Forelimb muscle (tissue), 1 donor: ENCODE data around the gene NEMP1. TPM values are rescaled to one million over a fixed set of nuclear protein-coding genes. Genes with fewer than 3 reads are reported as not detected.
"Not testable (repeated sequence)": the region's sequence is repeated elsewhere in the genome, so short reads cannot be mapped to it uniquely, and the experiment has no call there.

Source experiments
- DNase-seq: peaks from one replicate; pipeline ENCODE4 v3.0.0-alpha.2; 2013; ENCODE audit warnings: low read depth
- polyA plus RNA-seq: library from polyadenylated mRNA; unstranded; fragments of 120-200 nt; gene quantifications from one replicate; pipeline ENCODE4 v1.2.1, GENCODE V29; 2013; ENCODE audit not compliant: insufficient read length

The NEMP1 gene
- polyA plus RNA-seq, 1 donor: 17.3 TPM

DNA sequence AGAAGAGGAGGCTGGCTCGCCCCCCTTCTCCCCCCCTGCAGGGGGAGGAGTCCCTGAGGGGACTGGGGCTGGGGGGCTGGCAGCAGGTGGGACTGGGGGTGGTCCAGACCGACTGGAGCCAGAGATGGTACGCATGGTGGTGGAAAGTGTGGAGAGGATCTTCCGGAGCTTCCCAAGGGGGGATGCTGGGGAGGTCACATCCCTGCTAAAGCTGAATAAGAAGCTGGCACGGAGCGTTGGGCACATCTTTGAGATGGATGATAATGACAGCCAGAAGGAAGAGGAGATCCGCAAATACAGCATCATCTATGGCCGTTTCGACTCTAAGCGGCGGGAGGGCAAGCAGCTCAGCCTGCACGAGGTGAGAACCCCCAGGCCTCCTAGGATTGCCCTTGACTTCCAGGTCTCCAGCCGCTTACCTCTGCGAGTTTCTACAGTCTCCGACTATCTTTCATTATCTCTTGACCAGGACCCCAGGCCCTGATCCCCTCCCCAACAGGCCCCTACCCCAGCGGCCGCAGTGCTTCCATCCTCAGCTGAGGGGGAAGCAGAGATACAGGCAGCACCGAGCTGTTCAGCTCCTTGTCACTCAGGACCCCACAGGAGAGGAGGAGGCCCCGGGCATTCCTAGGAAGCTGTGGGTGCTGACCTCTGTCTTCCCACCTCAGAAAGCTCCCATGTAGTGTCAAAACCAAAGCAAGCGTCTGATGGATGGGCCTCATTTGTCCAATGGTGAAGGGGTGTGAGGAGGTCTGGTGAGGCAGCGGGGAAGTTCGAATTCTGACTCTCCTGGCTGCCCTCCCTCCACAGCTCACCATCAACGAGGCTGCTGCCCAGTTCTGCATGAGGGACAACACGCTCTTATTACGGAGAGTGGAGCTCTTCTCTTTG lies 13.3 kb upstream of the NEMP1 start:
- DNase-seq: no peak

GRCh38 chr12:57090924-57091637 lies 12.5 kb upstream of the NEMP1 start:
- DNase-seq: no peak

GRCh38 chr12:57090490-57090889 lies 11.9 kb upstream of the NEMP1 start:
- DNase-seq: no peak

DNA sequence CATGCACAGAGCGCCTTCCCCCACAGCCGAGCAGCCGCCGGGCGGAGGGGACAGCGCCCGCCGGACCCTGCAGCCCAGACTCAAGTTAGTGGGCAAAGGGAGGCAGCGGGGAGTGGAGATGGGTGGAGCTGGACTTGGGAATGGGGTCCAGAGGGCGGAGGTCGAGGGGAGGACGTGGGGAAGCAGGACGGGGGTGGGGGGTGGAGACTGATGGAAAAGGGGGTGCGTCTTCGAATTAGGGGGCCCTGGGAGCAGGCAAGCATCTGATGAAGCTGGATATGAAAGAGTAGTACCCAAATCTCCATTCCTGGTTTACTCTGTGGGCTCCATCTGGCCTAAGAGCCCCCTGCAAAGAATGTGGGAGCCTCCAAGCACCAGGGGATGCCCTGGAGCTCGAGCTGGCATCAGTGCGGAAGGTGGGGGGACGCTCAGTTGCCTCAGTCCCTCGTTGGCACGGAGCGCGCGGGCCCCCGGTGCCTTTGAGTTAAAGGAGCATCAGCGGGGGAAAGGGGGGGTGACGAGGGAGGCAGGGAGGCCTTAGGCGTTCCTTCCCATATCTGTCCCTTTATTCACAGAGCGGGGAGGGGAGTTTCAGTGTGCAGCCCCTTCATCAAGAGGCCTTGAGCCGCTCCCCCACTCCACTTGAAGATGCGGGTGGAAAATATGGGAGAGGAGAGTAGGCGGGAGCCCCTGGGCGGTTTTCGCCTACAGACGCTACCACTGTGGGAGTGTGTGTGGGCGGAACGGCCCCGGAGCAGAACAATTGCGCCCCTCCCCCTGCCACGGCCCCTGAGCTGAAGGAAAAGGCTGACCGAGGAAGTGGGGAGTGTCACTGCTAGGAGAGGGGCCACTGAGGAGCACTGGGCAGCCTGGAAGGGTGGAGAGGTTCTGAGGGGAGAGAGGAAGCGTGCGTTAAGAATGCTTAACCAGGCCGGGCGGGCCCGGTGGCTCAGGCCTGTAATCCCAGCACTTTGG lies 11.0 kb upstream of the NEMP1 start:
- DNase-seq: no peak

- no peak for DNase-seq
Measured at GRCh38 chr12:57088354-57089270, 10.0 kb upstream of the NEMP1 start, which contains the start of gene NAB2. Gene NAB2, plus strand, starts transcription at chr12:57089114. Its CDS starts 158 bp downstream, at chr12:57089272.

DNA sequence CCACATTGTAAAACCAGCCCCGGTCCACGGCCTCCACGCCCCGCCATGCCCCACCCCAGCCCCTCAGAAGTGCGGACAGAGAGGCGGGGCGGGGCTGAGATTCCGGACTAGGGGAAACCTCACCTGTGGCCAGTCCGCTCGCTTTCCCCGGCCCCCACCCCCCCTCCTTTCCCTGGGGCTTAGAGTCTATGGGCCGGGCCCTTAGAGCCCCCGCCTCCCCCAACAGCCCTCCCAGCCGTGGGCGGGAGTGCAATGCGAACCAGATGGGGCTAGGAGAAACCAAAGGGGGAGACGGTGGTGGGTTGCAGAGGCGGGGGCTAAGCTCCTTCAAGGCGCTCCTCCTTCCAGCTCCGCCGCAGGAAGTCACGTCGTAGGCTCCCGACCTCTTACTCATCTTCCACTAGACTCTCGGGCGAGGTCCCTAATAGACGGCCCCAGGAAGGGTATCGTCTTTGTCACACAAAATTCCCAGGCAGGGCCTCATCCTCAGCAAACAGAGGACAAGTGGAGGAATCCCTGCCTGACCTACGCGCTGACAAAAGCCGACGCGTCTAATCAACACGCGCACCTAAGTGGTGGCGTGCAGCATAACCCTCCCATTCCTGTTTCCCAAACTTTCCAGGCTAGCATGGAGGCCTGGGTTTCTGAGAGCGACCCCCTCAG lies 9.2 kb upstream of the NEMP1 start:
- DNase-seq: no peak

DNA sequence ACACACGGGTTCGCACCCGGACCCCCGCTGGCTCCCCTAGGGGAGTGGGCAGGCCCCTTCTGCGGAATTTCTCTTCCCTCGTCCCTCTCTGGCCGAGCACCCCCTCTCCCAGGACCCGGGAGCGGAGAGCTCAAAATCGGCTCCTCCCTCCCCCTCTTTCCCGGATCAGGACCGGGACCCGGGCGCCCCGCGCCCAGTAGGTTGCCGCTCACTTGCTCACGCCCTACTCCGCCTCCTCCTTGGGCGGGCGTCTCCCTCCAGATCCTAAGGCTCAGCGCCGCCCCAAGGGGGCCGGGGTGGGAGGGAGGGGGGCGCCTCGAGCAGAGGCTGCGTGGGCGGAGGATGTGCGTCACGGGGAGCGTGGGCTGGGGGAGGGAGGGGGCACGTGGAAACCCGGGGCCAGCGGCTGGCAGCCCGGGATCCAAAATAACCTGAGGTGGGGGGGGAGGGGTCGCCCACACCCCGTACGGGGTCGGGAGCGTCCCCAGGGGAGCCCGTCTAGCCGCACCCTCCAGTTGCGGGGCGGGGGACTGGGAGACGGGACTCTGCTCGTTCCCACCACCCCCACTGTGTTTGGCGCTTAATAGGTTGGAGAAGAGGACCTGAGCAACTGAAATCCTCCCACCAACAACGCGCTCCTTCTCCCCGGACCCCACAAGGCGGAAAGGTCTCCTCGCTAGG lies 8.6 kb upstream of the NEMP1 start:
- DNase-seq: no peak

GRCh38 chr12:57086493-57087009 lies 8.0 kb upstream of the NEMP1 start:
- DNase-seq: no peak

DNA sequence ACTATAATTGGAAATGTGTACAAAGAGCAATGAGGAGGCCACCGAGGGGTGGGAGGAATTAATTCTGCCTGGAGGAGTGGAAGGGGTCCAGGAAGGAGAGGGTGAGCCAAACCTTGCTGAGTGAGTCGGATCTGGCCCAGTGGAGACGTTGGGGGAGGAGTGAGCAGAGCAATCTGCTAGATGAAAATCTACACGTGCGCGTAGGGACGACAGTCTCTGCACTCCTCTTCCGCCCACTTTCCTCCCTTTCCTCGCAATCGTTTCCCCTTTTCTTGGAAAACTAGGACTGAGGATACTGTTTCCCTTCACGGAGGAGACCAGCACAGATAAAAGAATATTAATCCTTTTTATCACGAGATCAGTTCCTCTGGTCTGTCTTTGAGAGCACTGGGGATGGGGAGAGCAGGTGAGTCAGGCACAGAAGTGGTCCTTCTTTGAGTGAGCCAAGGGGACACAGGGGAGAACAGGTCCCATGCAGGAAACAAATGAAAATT lies 7.5 kb upstream of the NEMP1 start:
- peak; percentile 62 for DNase-seq

DNA sequence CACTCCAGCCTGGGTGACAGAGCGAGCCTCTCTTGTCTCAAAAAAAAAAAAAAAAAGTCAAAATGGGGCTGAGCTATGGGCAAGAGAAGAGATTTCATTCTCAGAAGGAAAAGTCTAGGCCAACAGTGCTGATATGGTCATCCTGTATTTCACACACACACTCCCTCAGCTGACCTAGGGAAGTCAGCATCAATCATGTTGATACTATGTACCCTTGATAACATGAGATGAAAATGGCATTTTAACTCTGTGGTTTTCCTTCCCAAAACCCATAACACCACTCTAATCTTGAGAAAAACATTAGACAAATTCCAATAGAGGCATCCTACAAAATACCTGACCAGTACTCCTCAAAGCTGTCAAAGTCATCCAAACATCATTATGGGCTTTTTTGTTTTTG lies 2.3 kb upstream of the NEMP1 start:
- DNase-seq: no peak

DNA sequence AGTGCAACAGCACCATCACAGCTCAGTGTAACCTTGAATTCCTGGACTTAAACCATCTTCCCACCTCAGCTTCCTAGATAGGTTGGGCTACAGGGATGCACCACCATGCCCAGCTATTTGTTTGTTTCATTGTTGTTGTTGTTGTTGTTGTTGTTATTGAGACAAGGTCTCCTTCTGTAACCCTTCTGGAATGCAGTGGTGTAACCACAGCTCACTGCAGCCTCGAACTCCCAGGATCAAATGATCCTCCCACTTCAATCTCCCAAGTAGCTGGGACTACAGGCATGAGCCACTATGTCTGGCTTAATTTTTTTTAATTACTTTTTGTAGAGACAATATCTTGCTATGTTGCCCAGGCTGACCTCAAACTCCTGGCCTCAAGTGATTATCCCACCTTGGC lies 1.2 kb upstream of the NEMP1 start:
- no peak for DNase-seq

- DNase-seq: not testable (repeated sequence)
Measured at GRCh38 chr12:57073566-57074450, 4.8 kb downstream of the NEMP1 start.

- no peak for DNase-seq
Measured at GRCh38 chr12:57072661-57073060, 5.9 kb downstream of the NEMP1 start.

DNA sequence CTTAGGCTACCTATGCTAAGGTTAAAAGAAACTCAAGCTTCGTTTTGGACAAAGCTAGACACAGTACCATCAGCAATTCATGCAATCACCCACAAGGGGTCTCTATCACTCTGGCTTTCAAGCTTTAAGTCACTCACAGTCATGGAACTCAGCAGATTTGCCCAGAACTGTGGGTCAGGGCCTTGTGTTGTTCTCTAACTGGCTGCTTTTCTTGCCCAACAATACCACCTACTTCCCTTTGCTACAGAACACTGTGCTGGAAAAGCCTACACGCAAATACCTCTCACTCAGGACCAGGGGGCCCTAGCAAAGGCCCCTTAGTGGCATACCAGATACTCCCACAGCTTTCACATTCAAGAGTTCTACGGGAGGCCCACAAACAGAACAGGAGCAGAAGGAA lies 9.1 kb downstream of the NEMP1 start:
- DNase-seq: peak; percentile 73

- DNase-seq: no peak
Measured at GRCh38 chr12:57066245-57066644, 12.3 kb downstream of the NEMP1 start.

GRCh38 chr12:57063991-57064685 lies 14.5 kb downstream of the NEMP1 start:
- DNase-seq: no peak

GRCh38 chr12:57058454-57058853 lies 20.1 kb downstream of the NEMP1 start:
- DNase-seq: no peak
